Measurements from ENCODE around the gene SAV1. TPM values are rescaled to one million over a fixed set of nuclear protein-coding genes. Genes with fewer than 3 reads are reported as not detected.
A peak's percentile ranks its signal among the peaks of the same experiment; 100 is the strongest.

The SAV1 gene
- 10 to 100 TPM; 25.4 to 29.7 TPM for total RNA-seq

DNA sequence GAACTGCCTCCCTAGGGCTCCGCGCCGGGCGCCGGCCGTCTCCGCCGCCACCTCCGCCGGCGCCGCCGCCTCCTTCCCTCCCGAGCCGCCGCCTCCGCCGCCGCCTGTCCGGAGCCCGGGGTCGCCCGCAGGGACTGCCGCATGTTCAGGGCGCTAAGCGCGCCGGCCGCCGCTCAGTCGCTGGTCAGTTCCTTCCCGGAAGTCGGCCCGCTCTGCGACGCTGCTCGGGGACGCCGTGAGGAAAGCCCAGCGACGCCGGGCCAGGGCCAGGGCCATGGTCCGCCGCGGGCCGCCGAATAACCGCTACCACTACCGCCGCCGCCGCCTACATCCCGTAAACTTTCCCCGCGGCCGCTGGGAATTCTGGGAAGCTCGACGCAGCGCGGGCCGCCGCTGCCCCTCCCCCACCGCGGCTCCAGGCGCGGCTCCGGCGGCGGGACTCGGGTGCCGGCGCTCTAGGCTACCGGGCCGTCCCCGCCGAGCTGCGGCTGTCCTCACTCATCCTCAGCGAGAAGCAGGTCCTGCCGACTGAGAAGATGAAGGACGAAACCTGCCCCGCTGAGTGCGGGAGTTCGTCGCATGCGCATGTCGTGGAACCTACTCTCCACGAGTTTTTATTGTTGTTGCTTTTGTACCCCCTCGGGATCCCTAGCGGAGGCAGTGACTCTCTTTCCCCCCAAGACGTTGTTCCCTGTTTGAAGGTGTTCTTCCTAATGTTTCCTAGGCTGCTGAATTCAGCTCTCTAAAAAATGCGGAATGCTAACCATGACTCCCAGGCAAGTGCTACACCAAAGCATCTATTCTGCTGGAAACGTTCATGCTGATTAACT, at the start of gene SAV1:
SAV1 (minus strand) TSS at position 311 of the 830 bp plus-strand sequence. CDS start 339 bp downstream, outside the sequence.
- H3K27me3 ChIP-seq, result no peaks in the 10 kb centered on the region
- H3K4me1 ChIP-seq, result peaks cover 0 to 25% of the 10 kb centered on the region in 2 donors
- DNase-seq (ENCODE audit: low spot score), result peak; percentile 81
- TF ChIP-seq, protein P1, sequence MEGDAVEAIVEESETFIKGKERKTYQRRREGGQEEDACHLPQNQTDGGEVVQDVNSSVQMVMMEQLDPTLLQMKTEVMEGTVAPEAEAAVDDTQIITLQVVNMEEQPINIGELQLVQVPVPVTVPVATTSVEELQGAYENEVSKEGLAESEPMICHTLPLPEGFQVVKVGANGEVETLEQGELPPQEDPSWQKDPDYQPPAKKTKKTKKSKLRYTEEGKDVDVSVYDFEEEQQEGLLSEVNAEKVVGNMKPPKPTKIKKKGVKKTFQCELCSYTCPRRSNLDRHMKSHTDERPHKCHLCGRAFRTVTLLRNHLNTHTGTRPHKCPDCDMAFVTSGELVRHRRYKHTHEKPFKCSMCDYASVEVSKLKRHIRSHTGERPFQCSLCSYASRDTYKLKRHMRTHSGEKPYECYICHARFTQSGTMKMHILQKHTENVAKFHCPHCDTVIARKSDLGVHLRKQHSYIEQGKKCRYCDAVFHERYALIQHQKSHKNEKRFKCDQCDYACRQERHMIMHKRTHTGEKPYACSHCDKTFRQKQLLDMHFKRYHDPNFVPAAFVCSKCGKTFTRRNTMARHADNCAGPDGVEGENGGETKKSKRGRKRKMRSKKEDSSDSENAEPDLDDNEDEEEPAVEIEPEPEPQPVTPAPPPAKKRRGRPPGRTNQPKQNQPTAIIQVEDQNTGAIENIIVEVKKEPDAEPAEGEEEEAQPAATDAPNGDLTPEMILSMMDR (IDR thresholded peaks at IDR 0.05), result no peak
- no peaks in the 10 kb centered on the region for H3K36me3 ChIP-seq
- H3K27ac ChIP-seq, result peak within 1 kb of the TSS; percentile 94 to 97
- H3K4me3 ChIP-seq, result peak within 1 kb of the TSS; percentile 68 to 78
- no peaks in the 10 kb centered on the region for H3K9me3 ChIP-seq

DNA sequence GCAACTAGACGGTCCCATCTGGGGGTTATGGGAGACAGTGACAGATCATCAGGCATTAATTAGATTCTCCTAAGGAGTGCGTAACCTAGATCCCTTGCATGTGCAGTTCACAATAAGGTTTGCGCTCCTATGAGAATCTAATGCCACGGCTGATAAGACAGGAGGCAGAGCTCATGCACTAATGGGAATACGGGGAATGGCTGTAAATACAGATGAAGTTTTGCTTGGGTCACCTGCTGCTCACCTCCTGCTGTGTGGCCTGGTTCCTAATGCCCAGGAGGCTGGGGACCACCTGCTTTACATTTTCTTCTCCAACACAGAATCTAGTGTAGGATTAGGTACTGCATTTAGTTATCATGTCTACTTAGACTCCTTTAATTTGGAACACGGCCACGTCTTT, 49.7 kb upstream of the SAV1 start:
- H3K27ac ChIP-seq, result no peak overlapping the region
- H3K36me3 ChIP-seq, result peaks cover 21% of the 10 kb centered on the region
- no peaks in the 10 kb centered on the region for H3K4me1 ChIP-seq
- TF ChIP-seq, protein P1 (IDR thresholded peaks at IDR 0.05), result no peak
- DNase-seq (ENCODE audit: low spot score), result no peak
- no peaks in the 10 kb centered on the region for H3K27me3 ChIP-seq
- no peaks in the 10 kb centered on the region for H3K9me3 ChIP-seq
- no peak overlapping the region for H3K4me3 ChIP-seq

DNA sequence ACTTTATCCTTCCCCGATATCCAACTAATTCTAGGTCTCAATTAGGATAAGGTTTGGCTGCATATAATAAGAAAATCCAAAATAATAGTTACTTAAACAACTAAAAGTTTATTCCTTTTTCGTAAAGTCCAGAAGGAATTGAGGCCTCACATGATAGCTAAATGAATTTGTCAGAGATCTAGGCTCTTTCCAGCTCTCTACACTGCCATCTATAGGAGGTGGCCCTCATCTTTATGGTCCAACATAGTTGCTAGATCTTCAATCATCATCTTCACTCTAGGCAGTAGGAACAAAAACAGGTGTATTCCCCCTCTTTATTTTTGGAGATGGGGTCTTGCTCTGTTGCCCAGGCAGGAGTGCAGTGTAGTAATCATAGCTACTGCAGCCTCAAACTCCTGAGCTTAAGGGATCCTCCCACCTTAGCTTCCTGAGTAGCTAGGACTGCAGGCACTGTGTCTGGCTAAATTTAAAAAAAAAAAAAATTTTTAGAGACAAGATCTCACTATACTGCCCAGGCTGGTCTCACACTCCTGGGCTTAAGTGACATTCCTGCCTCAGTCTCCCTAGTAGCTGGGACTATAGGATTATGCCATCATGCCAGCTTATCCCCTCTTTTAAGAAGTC, 46.5 kb upstream of the SAV1 start:
- H3K27me3 ChIP-seq, result no peaks in the 10 kb centered on the region
- DNase-seq (ENCODE audit: low spot score), result no peak
- no peaks in the 10 kb centered on the region for H3K4me1 ChIP-seq
- H3K27ac ChIP-seq, result no peak overlapping the region
- TF ChIP-seq, protein P1 (IDR thresholded peaks at IDR 0.05), result peak; percentile 43 to 66
- no peak overlapping the region for H3K4me3 ChIP-seq
- H3K9me3 ChIP-seq, result no peaks in the 10 kb centered on the region
- H3K36me3 ChIP-seq, result no peaks in the 10 kb centered on the region

DNA sequence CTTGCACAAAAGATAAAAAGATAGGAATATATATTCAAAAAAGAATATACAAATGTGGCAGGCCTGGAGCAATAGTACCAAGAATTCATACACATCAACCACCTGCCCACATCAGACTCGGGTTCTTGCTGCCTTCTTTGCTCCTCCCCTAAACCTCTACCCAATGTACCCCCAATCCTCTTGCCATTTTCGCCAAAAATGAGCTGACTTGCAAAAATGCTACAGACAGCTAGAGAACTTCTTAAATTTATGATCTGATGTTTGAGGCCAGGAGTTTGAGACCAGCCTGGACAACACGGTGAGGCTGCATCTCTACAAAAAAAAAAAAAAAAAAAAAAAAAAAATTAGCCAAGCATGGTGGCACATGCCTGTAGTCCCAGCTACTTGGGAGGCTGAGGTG, 42.9 kb upstream of the SAV1 start:
- H3K9me3 ChIP-seq, result no peaks in the 10 kb centered on the region
- no peaks in the 10 kb centered on the region for H3K27me3 ChIP-seq
- H3K4me3 ChIP-seq, result no peak overlapping the region
- no peaks in the 10 kb centered on the region for H3K36me3 ChIP-seq
- H3K4me1 ChIP-seq, result no peaks in the 10 kb centered on the region
- TF ChIP-seq, protein P1 (IDR thresholded peaks at IDR 0.05), result no peak
- no peak overlapping the region for H3K27ac ChIP-seq
- DNase-seq (ENCODE audit: low spot score), result no peak

DNA sequence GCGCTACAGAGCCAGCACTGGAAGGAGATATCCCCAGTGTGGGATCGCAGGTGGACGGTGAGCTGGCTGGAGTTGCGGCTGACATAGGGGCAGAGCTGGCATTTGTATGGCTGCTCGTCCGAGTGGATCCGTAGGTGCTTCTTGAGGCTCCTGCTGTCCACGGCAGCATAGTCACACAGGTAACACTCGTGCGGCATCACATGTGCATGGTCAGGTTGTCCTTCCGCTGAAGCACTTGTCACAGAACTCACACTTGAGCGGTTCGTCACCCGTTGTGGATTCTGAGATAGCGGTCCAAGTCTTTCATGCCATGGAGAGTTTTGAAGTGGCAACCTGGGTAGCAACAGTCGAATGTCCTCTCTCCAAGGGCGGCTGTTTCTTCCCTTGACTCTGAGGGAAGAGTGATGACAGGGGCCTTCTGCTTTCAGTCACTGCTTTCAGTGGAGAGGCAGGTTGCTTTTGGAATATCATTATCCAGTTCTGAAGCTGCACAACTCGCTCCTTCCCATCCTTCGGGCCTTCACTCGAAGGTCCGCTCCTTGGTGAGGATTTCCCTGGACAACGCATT, 37.0 kb upstream of the SAV1 start:
- Histone ChIP-seq H3K36me3 (no peaks in the 10 kb centered on the region), H3K27ac (no peak overlapping the region), H3K9me3 (no peaks in the 10 kb centered on the region), H3K4me3 (no peak overlapping the region), H3K4me1 (no peaks in the 10 kb centered on the region), H3K27me3 (no peaks in the 10 kb centered on the region)
- TF ChIP-seq, protein P1 (IDR thresholded peaks at IDR 0.05), result no peak
- DNase-seq (ENCODE audit: low spot score), result no peak
